RWPE2 (cell line): ENCODE results near the gene SETBP1.

ENCODE experiments used
- ATAC-seq: fragments of 200-7000 bp; cut with Tn5 transposase; 3 replicates; pipeline ENCODE4 v1.9.1; 2021; ENCODE audit warnings: low read depth
- DNase-seq: peaks from one replicate; pipeline ENCODE4 v3.0.0-alpha.2; 2020; ENCODE audit warnings: low spot score
- H3K27ac ChIP-seq: fragments of 450-650 bp; 2 replicates; pipeline ENCODE4 v1.5.1; 2017; ENCODE audit warnings: mild to moderate bottlenecking; ENCODE audit not compliant: poor library complexity, severe bottlenecking
- H3K27me3 ChIP-seq: fragments of 250-450 bp; sonication (Bioruptor Pico); 2 replicates; pipeline ENCODE4 v1.5.1; 2021; ENCODE audit warnings: mild to moderate bottlenecking, moderate library complexity; ENCODE audit not compliant: insufficient read depth, poor library complexity, severe bottlenecking
- H3K36me3 ChIP-seq: fragments of 250-450 bp; sonication (Bioruptor Pico); 2 replicates; pipeline ENCODE4 v1.5.1; 2020; ENCODE audit warnings: low read depth, mild to moderate bottlenecking, moderate library complexity
- H3K4me1 ChIP-seq: fragments of 250-450 bp; sonication (Bioruptor Pico); 2 replicates; pipeline ENCODE4 v1.5.1; 2021; ENCODE audit warnings: mild to moderate bottlenecking, moderate library complexity; ENCODE audit not compliant: insufficient read depth, poor library complexity, severe bottlenecking
- H3K4me3 ChIP-seq: fragments of 250-450 bp; sonication (Bioruptor Pico); 2 replicates; pipeline ENCODE4 v1.5.1; 2021; ENCODE audit warnings: mild to moderate bottlenecking, moderate library complexity; ENCODE audit not compliant: severe bottlenecking
- H3K9me3 ChIP-seq: fragments of 250-450 bp; sonication (Bioruptor Pico); 2 replicates; pipeline ENCODE4 v1.5.1; 2021; ENCODE audit warnings: mild to moderate bottlenecking, moderate library complexity; ENCODE audit not compliant: severe bottlenecking
- TF ChIP-seq, protein P1 (sequence below): fragments of 450-650 bp; IDR thresholded peaks from one replicate; pipeline ENCODE4 v1.5.1; 2017; ENCODE audit warnings: mild to moderate bottlenecking, moderate library complexity; ENCODE audit not compliant: poor library complexity, severe bottlenecking

Gene SETBP1

DNA sequence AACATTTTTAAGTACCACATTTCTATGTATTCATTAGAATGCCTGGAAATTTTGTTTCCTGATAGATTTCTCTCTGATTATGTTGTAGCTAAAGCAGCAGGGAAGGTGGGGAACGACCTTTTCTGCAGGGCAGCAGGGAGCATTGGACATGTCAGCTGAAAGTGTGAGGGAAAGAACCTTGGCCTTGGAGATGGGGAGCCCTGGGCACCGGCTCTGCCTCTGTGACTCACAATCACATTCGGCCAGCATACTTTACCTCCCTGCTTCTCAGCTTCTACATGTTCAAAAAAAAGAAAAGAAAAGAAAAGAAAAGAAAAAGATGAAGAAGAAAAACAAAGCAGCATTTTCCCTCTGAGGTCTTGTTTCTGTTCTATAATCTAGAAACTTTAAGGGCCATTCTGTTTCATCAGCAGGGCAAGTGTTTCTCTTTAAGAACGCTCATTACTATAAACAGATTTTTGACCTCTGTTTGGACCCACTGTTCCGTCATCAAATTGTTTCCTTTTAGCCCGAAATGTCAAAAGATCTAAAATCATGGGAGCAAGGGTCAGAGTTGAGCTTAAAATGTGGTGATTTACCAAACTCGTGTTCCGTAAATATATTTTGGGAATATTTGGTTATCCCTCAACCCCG lies 27.9 kb downstream of the SETBP1 start:
- ATAC-seq (no peak), DNase-seq (no peak)
- Histone ChIP-seq H3K27me3 (no peaks in the 10 kb centered on the region), H3K36me3 (no peaks in the 10 kb centered on the region), H3K9me3 (no peaks in the 10 kb centered on the region), H3K4me3 (no peak overlapping the region), H3K4me1 (peaks cover 5% of the 10 kb centered on the region), H3K27ac (no peak overlapping the region)
- TF ChIP-seq, protein P1, sequence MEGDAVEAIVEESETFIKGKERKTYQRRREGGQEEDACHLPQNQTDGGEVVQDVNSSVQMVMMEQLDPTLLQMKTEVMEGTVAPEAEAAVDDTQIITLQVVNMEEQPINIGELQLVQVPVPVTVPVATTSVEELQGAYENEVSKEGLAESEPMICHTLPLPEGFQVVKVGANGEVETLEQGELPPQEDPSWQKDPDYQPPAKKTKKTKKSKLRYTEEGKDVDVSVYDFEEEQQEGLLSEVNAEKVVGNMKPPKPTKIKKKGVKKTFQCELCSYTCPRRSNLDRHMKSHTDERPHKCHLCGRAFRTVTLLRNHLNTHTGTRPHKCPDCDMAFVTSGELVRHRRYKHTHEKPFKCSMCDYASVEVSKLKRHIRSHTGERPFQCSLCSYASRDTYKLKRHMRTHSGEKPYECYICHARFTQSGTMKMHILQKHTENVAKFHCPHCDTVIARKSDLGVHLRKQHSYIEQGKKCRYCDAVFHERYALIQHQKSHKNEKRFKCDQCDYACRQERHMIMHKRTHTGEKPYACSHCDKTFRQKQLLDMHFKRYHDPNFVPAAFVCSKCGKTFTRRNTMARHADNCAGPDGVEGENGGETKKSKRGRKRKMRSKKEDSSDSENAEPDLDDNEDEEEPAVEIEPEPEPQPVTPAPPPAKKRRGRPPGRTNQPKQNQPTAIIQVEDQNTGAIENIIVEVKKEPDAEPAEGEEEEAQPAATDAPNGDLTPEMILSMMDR, result no peak

DNA sequence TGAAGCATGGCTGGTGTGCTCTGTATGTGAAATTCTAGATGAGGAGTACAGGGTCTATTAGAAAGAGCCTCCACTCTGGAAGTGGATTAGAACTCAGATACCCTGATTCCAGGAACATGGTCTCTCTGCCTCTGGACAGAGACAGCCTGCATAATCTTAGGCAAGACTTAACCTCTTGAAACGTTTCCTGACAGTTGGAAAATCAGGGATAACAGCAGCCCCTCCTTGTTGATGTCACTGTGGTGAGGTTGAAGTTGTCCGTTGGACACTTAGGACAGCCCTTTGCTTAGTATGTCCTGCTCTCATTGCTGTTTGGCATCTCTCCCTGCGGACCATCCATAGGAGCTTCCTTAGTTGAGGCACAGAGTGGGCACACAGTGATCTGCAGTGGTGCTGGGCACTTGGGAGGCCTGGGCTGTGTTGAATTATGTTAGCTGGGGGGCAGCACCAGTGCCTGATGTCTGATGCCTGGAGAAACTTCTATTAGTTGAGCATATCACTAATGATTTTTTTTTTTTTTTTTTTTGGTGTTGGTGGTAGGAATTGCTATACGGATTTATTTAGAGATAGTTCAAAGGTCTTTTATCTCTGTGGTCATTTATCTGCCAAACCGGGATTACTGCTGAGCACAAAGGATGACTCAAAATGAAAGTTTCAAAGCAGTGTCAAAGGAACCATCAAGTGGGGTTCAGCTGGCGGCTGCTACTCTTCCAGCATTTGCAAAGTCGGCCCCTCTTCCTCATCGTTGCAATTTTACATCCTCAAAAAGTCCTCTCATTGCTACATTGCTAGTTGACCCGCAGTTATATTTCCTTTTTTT lies 28.8 kb downstream of the SETBP1 start:
- no peaks in the 10 kb centered on the region for H3K9me3 ChIP-seq
- H3K27me3 ChIP-seq, result no peaks in the 10 kb centered on the region
- peaks cover 5% of the 10 kb centered on the region for H3K4me1 ChIP-seq
- no peaks in the 10 kb centered on the region for H3K36me3 ChIP-seq
- TF ChIP-seq, protein P1, result no peak
- no peak overlapping the region for H3K4me3 ChIP-seq
- no peak overlapping the region for H3K27ac ChIP-seq
- no peak for ATAC-seq
- no peak for DNase-seq

DNA sequence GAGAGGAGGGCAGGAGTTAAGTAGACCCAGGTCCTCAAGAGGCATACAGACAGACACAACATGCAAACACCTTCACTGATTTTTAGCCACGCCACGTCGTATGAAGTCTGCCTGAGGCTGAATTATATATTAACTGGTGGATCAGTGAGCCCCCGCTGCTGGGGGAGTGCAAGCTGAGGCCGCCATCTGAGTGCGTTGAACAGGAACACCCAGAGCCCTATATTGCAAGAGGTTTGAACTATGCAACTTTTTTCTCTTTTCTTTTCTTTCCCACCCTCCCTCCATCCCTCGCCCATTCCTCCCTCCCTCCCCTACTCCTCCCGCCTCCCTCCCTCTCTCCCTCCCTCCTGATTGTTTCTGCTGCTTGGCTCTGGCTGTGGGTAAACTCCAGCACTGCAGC lies 30.2 kb downstream of the SETBP1 start:
- DNase-seq (no peak), ATAC-seq (no peak)
- TF ChIP-seq, protein P1, result no peak
- Histone ChIP-seq H3K9me3 (no peaks in the 10 kb centered on the region), H3K4me1 (peaks cover 17% of the 10 kb centered on the region), H3K36me3 (no peaks in the 10 kb centered on the region), H3K27ac (no peak overlapping the region), H3K27me3 (no peaks in the 10 kb centered on the region), H3K4me3 (no peak overlapping the region)

DNA sequence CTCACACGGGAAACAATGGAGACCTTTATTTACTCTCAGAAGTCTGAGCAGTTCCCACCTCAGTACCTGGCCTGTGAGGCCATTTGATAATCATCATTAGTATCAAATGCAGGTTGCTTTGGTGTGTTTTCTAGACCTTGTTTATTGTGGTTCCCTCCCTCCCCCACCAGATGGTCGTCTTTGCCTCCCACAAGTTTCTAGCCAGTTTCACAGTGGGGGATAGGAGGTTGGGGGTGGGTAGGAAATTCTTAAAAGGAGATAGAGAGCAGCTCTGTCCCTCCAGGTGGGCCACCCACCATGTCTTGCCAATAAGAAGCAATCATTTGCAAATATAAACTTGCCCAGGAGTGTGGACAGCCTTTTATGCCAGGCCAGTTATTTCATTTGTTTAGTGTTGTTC lies 31.3 kb downstream of the SETBP1 start:
- no peak overlapping the region for H3K4me3 ChIP-seq
- H3K9me3 ChIP-seq, result no peaks in the 10 kb centered on the region
- ATAC-seq (no peak), DNase-seq (no peak)
- TF ChIP-seq, protein P1, result no peak
- no peaks in the 10 kb centered on the region for H3K27me3 ChIP-seq
- no peaks in the 10 kb centered on the region for H3K36me3 ChIP-seq
- H3K4me1 ChIP-seq, result peaks cover 24% of the 10 kb centered on the region
- H3K27ac ChIP-seq, result no peak overlapping the region

DNA sequence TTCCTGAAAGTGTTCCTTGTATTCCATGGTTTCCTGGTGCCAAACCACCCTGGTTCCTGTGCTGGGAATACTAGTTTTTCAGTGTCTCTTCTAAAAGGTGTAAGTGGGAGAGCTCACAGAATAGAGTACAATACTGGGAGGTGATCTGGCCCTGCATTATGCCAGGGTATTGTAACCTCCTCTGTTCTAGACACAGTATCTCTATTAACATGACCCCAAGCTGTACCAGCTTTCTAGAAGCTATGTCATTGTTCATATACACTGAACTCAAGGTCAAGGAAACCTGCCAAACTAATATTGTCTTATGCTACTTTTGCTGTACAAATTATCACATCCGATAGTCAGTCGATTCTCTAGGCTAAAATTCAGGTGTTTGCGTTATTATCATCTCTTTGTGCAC lies 32.7 kb downstream of the SETBP1 start:
- ATAC-seq, result no peak

More for the DNA sequence above, 32.7 kb downstream of the SETBP1 start:
- DNase-seq, result no peak
- H3K27me3 ChIP-seq, result no peaks in the 10 kb centered on the region
- no peak overlapping the region for H3K4me3 ChIP-seq
- H3K36me3 ChIP-seq, result no peaks in the 10 kb centered on the region
- peaks cover 22% of the 10 kb centered on the region for H3K4me1 ChIP-seq
- H3K9me3 ChIP-seq, result no peaks in the 10 kb centered on the region
- no peak overlapping the region for H3K27ac ChIP-seq
- TF ChIP-seq, protein P1, result no peak
